ENCODE results near the gene SYCP2. TPM values are rescaled to one million over a fixed set of nuclear protein-coding genes. Genes with fewer than 3 reads are reported as not detected.

Gene SYCP2
- total and polyA plus RNA-seq, 12 donors = 0.28 to 2.7 (median 1.1) TPM

GRCh38 chr20:59823030-59823423 is 110.4 kb downstream of the SYCP2 start:
- 71 to 88% (median 83%) methylated on average over 9 of the region's 9 CpGs for WGBS, 4 donors
- intact Hi-C loops (cut with DNase I) = no loop called here
- Histone ChIP-seq H3K9me3 (replicated peaks in 1 of 3) (no peaks in the 10 kb centered on the region), H3K4me3 (no peak overlapping the region), H3K27ac (no peak overlapping the region), H3K4me1 (replicated peaks in 1 of 2) (no peaks in the 10 kb centered on the region), H3K27me3 (no peaks in the 10 kb centered on the region), H3K36me3 (replicated peaks in 1 of 2) (no peaks in the 10 kb centered on the region)
- no peak for TF ChIP-seq CTCF (IDR thresholded peaks at IDR 0.05)
- no peak for TF ChIP-seq POLR2A (IDR thresholded peaks at IDR 0.05)
- peak in 1 of 7 donors; percentile 14 for DNase-seq

GRCh38 chr20:59822291-59823029 is 111.0 kb downstream of the SYCP2 start:
- no peak overlapping the region for H3K27ac ChIP-seq
- no peaks in the 10 kb centered on the region for H3K27me3 ChIP-seq
- no peaks in the 10 kb centered on the region for H3K4me1 ChIP-seq (replicated peaks in 1 of 2)
- DNase-seq = peak in 1 of 7 donors; percentile 44
- H3K36me3 ChIP-seq (replicated peaks in 1 of 2) = no peaks in the 10 kb centered on the region
- WGBS, 4 donors = 76 to 87% (median 78%) methylated on average over 17 to 21 of the region's 21 CpGs
- TF ChIP-seq CTCF (IDR thresholded peaks at IDR 0.05) = no peak
- no peak for TF ChIP-seq POLR2A (IDR thresholded peaks at IDR 0.05)
- no peak overlapping the region for H3K4me3 ChIP-seq
- no peaks in the 10 kb centered on the region for H3K9me3 ChIP-seq (replicated peaks in 1 of 3)
- intact Hi-C loops (cut with DNase I) = no loop called here

DNA sequence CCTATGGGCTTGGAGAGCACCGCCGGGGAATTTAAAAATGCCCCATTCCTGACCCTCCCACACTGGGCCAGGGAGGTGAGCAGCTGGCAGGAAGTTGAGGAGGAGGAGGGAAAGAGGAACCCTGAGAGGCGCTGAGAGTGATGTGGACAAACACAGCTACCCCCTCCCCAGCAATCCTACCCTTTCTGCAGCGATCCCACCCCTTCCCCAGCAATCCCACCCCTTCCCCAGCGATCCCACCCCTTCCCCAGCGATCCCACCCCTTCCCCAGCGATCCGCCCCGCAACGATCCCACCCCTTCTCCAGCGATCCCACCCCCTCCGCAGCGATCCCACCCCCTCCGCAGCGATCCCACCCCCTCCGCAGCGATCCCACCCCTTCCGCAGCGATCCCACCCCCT is 111.6 kb downstream of the SYCP2 start:
- Histone ChIP-seq H3K9me3 (replicated peaks in 1 of 3) (no peaks in the 10 kb centered on the region), H3K4me3 (no peak overlapping the region), H3K4me1 (replicated peaks in 1 of 2) (no peaks in the 10 kb centered on the region), H3K36me3 (replicated peaks in 1 of 2) (no peaks in the 10 kb centered on the region), H3K27me3 (no peaks in the 10 kb centered on the region), H3K27ac (no peak overlapping the region)
- no peak for TF ChIP-seq CTCF (IDR thresholded peaks at IDR 0.05)
- TF ChIP-seq POLR2A (IDR thresholded peaks at IDR 0.05) = no peak
- DNase-seq = no peak
- WGBS, 4 donors = 58 to 87% (median 83%) methylated on average over 9 to 18 of the region's 19 CpGs
- intact Hi-C loops (cut with DNase I) = no loop called here

DNA sequence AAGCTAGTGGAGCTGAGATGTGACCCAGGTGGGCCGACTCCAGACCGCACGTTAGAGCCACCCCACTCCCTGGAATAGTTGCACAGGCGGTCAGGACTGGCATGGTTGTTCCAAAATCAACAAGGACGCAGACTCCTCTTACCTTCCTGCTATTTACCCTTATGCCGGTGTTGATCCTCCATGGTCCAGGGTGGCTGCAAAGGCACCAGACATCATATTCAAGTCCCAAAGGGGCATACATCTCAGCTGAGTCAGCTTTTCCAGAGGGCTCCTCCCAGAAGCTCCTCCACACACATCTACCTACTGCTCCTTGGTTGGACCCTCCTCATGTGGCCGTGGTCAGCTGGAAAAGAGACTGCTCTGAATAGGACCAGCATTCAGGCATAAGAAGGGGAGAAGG is 112.2 kb downstream of the SYCP2 start:
- DNase-seq = peak in 1 of 7 donors; percentile 31
- intact Hi-C loops (cut with DNase I) = no loop called here
- Histone ChIP-seq H3K9me3 (replicated peaks in 1 of 3) (no peaks in the 10 kb centered on the region), H3K4me3 (no peak overlapping the region), H3K36me3 (replicated peaks in 1 of 2) (no peaks in the 10 kb centered on the region), H3K27ac (no peak overlapping the region), H3K27me3 (no peaks in the 10 kb centered on the region), H3K4me1 (replicated peaks in 1 of 2) (no peaks in the 10 kb centered on the region)
- WGBS, 4 donors = 88 to 93% (median 91%) methylated on average over 5 to 7 of the region's 7 CpGs
- TF ChIP-seq CTCF (IDR thresholded peaks at IDR 0.05) (no peak), POLR2A (IDR thresholded peaks at IDR 0.05) (no peak)

Measured in adrenal gland (tissue), 12 donors.